GM12892 (cell line): ENCODE measurements around the gene ARHGDIG.

Source experiments
- POLR2A ChIP-seq: IDR thresholded peaks from 2 replicates; pipeline ENCODE4 v1.6.1; 2011; ENCODE audit warnings: low read depth, low read length, control low read depth
- POLR2AphosphoS5 ChIP-seq: IDR thresholded peaks from 2 replicates; pipeline ENCODE4 v1.6.1; 2011; ENCODE audit warnings: low read depth, low read length, control low read depth
- TAF1 ChIP-seq: IDR thresholded peaks from 2 replicates; pipeline ENCODE4 v1.6.1; 2011; ENCODE audit warnings: low read depth, mild to moderate bottlenecking, control low read depth, low read length, borderline replicate concordance

GRCh38 chr16:278863-279366, 1.5 kb upstream of the ARHGDIG start:
- no peak for TF ChIP-seq POLR2AphosphoS5
- TF ChIP-seq POLR2A, result no peak
- no peak for TF ChIP-seq TAF1
